ENCODE measurements around the gene PI16.

DNA sequence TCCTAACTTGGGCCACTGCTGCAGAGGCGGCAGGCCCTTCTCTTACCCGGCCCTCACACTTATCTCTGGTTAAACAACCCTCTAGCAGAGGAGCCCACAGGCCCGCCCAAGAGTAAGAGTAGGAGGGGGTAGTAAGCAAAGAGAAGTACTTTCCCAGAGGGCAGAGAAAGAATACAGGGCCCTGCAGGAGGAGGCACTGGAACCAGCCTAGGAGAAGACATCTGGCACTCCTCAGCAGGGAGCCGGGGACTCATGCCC, 21.4 kb downstream of the PI16 start:
- TF ChIP-seq, protein P1, sequence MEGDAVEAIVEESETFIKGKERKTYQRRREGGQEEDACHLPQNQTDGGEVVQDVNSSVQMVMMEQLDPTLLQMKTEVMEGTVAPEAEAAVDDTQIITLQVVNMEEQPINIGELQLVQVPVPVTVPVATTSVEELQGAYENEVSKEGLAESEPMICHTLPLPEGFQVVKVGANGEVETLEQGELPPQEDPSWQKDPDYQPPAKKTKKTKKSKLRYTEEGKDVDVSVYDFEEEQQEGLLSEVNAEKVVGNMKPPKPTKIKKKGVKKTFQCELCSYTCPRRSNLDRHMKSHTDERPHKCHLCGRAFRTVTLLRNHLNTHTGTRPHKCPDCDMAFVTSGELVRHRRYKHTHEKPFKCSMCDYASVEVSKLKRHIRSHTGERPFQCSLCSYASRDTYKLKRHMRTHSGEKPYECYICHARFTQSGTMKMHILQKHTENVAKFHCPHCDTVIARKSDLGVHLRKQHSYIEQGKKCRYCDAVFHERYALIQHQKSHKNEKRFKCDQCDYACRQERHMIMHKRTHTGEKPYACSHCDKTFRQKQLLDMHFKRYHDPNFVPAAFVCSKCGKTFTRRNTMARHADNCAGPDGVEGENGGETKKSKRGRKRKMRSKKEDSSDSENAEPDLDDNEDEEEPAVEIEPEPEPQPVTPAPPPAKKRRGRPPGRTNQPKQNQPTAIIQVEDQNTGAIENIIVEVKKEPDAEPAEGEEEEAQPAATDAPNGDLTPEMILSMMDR (IDR thresholded peaks at IDR 0.05; ENCODE audit: low read depth, low read length, missing input control), result no peak
- TF ChIP-seq, protein P2, sequence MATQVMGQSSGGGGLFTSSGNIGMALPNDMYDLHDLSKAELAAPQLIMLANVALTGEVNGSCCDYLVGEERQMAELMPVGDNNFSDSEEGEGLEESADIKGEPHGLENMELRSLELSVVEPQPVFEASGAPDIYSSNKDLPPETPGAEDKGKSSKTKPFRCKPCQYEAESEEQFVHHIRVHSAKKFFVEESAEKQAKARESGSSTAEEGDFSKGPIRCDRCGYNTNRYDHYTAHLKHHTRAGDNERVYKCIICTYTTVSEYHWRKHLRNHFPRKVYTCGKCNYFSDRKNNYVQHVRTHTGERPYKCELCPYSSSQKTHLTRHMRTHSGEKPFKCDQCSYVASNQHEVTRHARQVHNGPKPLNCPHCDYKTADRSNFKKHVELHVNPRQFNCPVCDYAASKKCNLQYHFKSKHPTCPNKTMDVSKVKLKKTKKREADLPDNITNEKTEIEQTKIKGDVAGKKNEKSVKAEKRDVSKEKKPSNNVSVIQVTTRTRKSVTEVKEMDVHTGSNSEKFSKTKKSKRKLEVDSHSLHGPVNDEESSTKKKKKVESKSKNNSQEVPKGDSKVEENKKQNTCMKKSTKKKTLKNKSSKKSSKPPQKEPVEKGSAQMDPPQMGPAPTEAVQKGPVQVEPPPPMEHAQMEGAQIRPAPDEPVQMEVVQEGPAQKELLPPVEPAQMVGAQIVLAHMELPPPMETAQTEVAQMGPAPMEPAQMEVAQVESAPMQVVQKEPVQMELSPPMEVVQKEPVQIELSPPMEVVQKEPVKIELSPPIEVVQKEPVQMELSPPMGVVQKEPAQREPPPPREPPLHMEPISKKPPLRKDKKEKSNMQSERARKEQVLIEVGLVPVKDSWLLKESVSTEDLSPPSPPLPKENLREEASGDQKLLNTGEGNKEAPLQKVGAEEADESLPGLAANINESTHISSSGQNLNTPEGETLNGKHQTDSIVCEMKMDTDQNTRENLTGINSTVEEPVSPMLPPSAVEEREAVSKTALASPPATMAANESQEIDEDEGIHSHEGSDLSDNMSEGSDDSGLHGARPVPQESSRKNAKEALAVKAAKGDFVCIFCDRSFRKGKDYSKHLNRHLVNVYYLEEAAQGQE (IDR thresholded peaks at IDR 0.05), result no peak
- TF ChIP-seq RXRA (IDR thresholded peaks at IDR 0.05) (no peak), YY1 (IDR thresholded peaks at IDR 0.05) (no peak)
